ENCODE results near the gene ZNF304. TPM values are rescaled to one million over a fixed set of nuclear protein-coding genes. Genes with fewer than 3 reads are reported as not detected.

Gene ZNF304
- total and polyA plus RNA-seq, 9 of the 15 experiments (the other 6 are each of a cell fraction or from before 2014, with no cell fraction given), result 0.82 to 5.5 (median 3.6) TPM

GRCh38 chr19:57302020-57302465 is 49.0 kb upstream of the ZNF304 start:
- peaks cover 24% of the 10 kb centered on the region for H3K79me2 ChIP-seq (ENCODE audit: control insufficient read depth, insufficient read depth, low read length)
- DNase-seq (ENCODE audit: extremely low read depth in 1 of 4, low spot score in 3 of 4), result no peak

GRCh38 chr19:57302727-57303401 is 48.2 kb upstream of the ZNF304 start:
- ATAC-seq (peak; percentile 70), DNase-seq (ENCODE audit: extremely low read depth in 1 of 4, low spot score in 3 of 4) (no peak), FAIRE-seq (no peak)
- ChIA-PET CTCF (ENCODE audit: low intra/inter-chr PET ratio) (no interaction called here), POLR2A (interaction anchor here (0.6 to 2.1 kb wide), 9 partner anchors 8 to 19 kb away, joined by 3 to 9 read pairs (median 4); no protein-coding TSS in a partner anchor)
- no peaks in the 10 kb centered on the region for H3K27me3 ChIP-seq (ENCODE audit: control insufficient read depth in 2 of 2, insufficient read depth in 2 of 2, low read length in 2 of 2)
- 92% methylated on average over 7 of the region's 7 CpGs for WGBS (ENCODE audit: insufficient coverage, low coverage, missing lambda C conversion rate)
- H2AFZ ChIP-seq (ENCODE audit: low read depth, low read length), result no peak overlapping the region
- peak overlapping the region in 1 of 2 experiments; percentile 35; a peak in 1 of 4 replicates for H3K9ac ChIP-seq (ENCODE audit: insufficient read depth in 1 of 2, low read depth in 2 of 2, low read length in 2 of 2)
- H4K20me1 ChIP-seq (replicated peaks; ENCODE audit: control insufficient read depth, insufficient read depth, low read length), result no peaks in the 10 kb centered on the region; the same call in 1 of the 2 replicates
- TF ChIP-seq SUPT5H (IDR thresholded peaks at IDR 0.05) (0 out of 2 replicates have a peak, but pooled peaks have one; percentile 37), POLR2AphosphoS5 (IDR thresholded peaks at IDR 0.05; ENCODE audit: control insufficient read depth, insufficient read depth, low read depth, low read length) (peak; percentile 14; the same call in 1 of the 2 replicates), NFATC3 (IDR thresholded peaks at IDR 0.05) (no peak)
- no peak overlapping the region; the same call in 2 of the 3 replicates for H3K27ac ChIP-seq (ENCODE audit: extremely low read depth, low read depth, low read length)
- intact Hi-C loops (cut with micrococcal nuclease), result no loop called here
- H3K4me3 ChIP-seq, result no peak overlapping the region
- peaks cover 22% of the 10 kb centered on the region; the same call in 1 of the 3 replicates for H3K36me3 ChIP-seq (ENCODE audit: control insufficient read depth, insufficient read depth, low read length)
- H3K79me2 ChIP-seq (ENCODE audit: control insufficient read depth, insufficient read depth, low read length), result peaks cover 19% of the 10 kb centered on the region
- H3K4me2 ChIP-seq (ENCODE audit: insufficient read depth, low read length), result no peak overlapping the region
- no peaks in the 10 kb centered on the region; a peak in 2 of 5 replicates for H3K4me1 ChIP-seq (replicated peaks in 1 of 2; ENCODE audit: control insufficient read depth in 2 of 2, insufficient read depth in 2 of 2, low read length in 2 of 2)
- no TSS peak for BruUV-seq (replicated peaks)
- in situ Hi-C loops (cut with MboI), result no loop called here
- H3K9me3 ChIP-seq (replicated peaks; ENCODE audit: control insufficient read depth, insufficient read depth, low read depth, low read length), result no peaks in the 10 kb centered on the region; the same call in 1 of the 2 replicates
- no peaks in the 10 kb centered on the region for H3K9me1 ChIP-seq (ENCODE audit: control insufficient read depth, insufficient read depth, low read length)

More at GRCh38 chr19:57302020-57302465, 49.0 kb upstream of the ZNF304 start:
- CTCF ChIA-PET (ENCODE audit: low intra/inter-chr PET ratio), result no interaction called here
- WGBS (ENCODE audit: insufficient coverage, low coverage, missing lambda C conversion rate), result 100% methylated on average over 1 of the region's 1 CpG
- Histone ChIP-seq H3K27me3 (ENCODE audit: control insufficient read depth in 2 of 2, insufficient read depth in 2 of 2, low read length in 2 of 2) (no peaks in the 10 kb centered on the region), H3K9me3 (replicated peaks; ENCODE audit: control insufficient read depth, insufficient read depth, low read depth, low read length) (no peaks in the 10 kb centered on the region; the same call in 1 of the 2 replicates), H3K4me2 (ENCODE audit: insufficient read depth, low read length) (no peak overlapping the region), H3K4me1 (replicated peaks in 1 of 2; ENCODE audit: control insufficient read depth in 2 of 2, insufficient read depth in 2 of 2, low read length in 2 of 2) (no peaks in the 10 kb centered on the region; a peak in 2 of 5 replicates), H2AFZ (ENCODE audit: low read depth, low read length) (no peak overlapping the region), H4K20me1 (replicated peaks; ENCODE audit: control insufficient read depth, insufficient read depth, low read length) (no peaks in the 10 kb centered on the region; the same call in 1 of the 2 replicates), H3K9ac (ENCODE audit: insufficient read depth in 1 of 2, low read depth in 2 of 2, low read length in 2 of 2) (peak overlapping the region in 1 of 2 experiments; percentile 45; a peak in 1 of 4 replicates), H3K27ac (ENCODE audit: extremely low read depth, low read depth, low read length) (no peak overlapping the region; the same call in 2 of the 3 replicates), H3K36me3 (ENCODE audit: control insufficient read depth, insufficient read depth, low read length) (peaks cover 27% of the 10 kb centered on the region; the same call in 1 of the 3 replicates), H3K9me1 (ENCODE audit: control insufficient read depth, insufficient read depth, low read length) (no peaks in the 10 kb centered on the region), H3K4me3 (no peak overlapping the region)
- BruUV-seq (replicated peaks), result no TSS peak
- TF ChIP-seq ZNF354B (CRISPR knock-in tag; IDR thresholded peaks at IDR 0.05), result no peak
- TF ChIP-seq POLR2A (conservative IDR thresholded peaks at IDR 0.05), result 0 out of 2 replicates have a peak, but pooled peaks have one; percentile 11
- TF ChIP-seq ZNF316 (IDR thresholded peaks at IDR 0.05), result 0 out of 2 replicates have a peak, but pooled peaks have one; percentile 18
- 0 out of 2 replicates have a peak, but pooled peaks have one; percentile 21 for TF ChIP-seq C11orf30 (IDR thresholded peaks at IDR 0.05; ENCODE audit: low read depth)
- POLR2A ChIA-PET, result interaction anchor here (1.2 to 2.1 kb wide), 5 partner anchors 8 to 19 kb away, joined by 4 to 9 read pairs (median 5); no protein-coding TSS in a partner anchor
- in situ Hi-C loops (cut with MboI) (no loop called here), intact Hi-C loops (cut with micrococcal nuclease) (no loop called here)
- no peak for FAIRE-seq
- ATAC-seq, result peak; percentile 54
